ENCODE data around the gene FAM184A.

DNA sequence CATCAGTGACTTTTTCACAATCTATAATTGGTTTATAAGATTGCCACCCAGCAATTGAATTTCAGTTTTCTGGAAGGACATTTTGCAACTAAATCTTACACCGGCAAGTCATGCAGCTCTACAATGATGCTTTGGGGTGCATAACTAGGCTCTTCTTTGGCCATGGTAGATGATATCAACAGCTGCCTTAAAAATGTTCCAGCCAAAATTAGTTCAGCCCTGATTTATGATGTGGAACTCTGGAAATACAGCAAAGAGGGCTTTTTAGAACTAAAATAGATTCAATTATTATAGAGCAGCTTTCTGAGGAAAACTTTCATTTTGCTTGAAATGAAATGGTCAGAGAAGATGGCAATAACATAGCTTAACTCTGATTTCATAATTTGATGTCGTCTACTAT lies 125.1 kb downstream of the FAM184A start:
- TF ChIP-seq, protein P1, sequence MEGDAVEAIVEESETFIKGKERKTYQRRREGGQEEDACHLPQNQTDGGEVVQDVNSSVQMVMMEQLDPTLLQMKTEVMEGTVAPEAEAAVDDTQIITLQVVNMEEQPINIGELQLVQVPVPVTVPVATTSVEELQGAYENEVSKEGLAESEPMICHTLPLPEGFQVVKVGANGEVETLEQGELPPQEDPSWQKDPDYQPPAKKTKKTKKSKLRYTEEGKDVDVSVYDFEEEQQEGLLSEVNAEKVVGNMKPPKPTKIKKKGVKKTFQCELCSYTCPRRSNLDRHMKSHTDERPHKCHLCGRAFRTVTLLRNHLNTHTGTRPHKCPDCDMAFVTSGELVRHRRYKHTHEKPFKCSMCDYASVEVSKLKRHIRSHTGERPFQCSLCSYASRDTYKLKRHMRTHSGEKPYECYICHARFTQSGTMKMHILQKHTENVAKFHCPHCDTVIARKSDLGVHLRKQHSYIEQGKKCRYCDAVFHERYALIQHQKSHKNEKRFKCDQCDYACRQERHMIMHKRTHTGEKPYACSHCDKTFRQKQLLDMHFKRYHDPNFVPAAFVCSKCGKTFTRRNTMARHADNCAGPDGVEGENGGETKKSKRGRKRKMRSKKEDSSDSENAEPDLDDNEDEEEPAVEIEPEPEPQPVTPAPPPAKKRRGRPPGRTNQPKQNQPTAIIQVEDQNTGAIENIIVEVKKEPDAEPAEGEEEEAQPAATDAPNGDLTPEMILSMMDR (IDR thresholded peaks at IDR 0.05) = no peak
- no peak for TF ChIP-seq POLR2A (IDR thresholded peaks at IDR 0.05)
- TF ChIP-seq POLR2AphosphoS5 (IDR thresholded peaks at IDR 0.05; ENCODE audit: insufficient read depth in 1 of 2, low read depth in 1 of 2) = no peak
